Colonic mucosa (tissue), 4 donors: ENCODE measurements around the gene NOX3. TPM values are rescaled to one million over a fixed set of nuclear protein-coding genes. Genes with fewer than 3 reads are reported as not detected.

ENCODE experiments used
- DNase-seq: peaks from one replicate; pipeline ENCODE4 v3.0.0-alpha.2; 2020
- H3K27ac ChIP-seq: fragments of 200-600 bp; one replicate; pipeline ENCODE4 v1.8.0; 2021
- H3K27me3 ChIP-seq: fragments of 200-600 bp; one replicate; pipeline ENCODE4 v1.8.0; 2021
- H3K36me3 ChIP-seq: fragments of 200-600 bp; one replicate; pipeline ENCODE4 v1.8.0; 2021
- H3K4me1 ChIP-seq: fragments of 200-600 bp; one replicate; pipeline ENCODE4 v1.8.0; 2021; ENCODE audit warnings: mild to moderate bottlenecking
- H3K4me3 ChIP-seq: fragments of 200-600 bp; one replicate; pipeline ENCODE4 v1.8.0; 2021
- H3K9ac ChIP-seq, 2 donors: one replicate each; pipeline ENCODE4 v1.7.0; 2013; ENCODE audit warnings: control low read depth in 2 of 2, low read depth in 2 of 2, low read length in 2 of 2
- H3K9me3 ChIP-seq: fragments of 200-600 bp; one replicate; pipeline ENCODE4 v1.8.0; 2021
- intact Hi-C: fragments of 100-400 bp; cut with DNase I; formaldehyde crosslinking; loops from one replicate; pipeline ENCODE4 v1.14.1; 2022
- total RNA-seq, 2 donors: library from RNA; stranded (reverse); fragmentation: NEBNext Ultra II Directional in 1 of 2; extraction: Animal tissue kit (Norgen Biotek cat#: 25700) in 1 of 2; gene quantifications; one replicate each; pipeline ENCODE4 v1.2.1, GENCODE V29; 2021
- TF ChIP-seq, protein P1 (sequence below): fragments of 200-600 bp; IDR thresholded peaks from one replicate; pipeline ENCODE4 v1.8.0; 2022; ENCODE audit warnings: antibody characterized with exemption, mild to moderate bottlenecking
- donor health status: healthy.
- donor health status: DM: no; HTN: no; CAD: no.
- donor health status: DM: no; HTN: no; CAD: no.

The NOX3 gene
- total RNA-seq, 2 donors from 2014 or later = not detected

DNA sequence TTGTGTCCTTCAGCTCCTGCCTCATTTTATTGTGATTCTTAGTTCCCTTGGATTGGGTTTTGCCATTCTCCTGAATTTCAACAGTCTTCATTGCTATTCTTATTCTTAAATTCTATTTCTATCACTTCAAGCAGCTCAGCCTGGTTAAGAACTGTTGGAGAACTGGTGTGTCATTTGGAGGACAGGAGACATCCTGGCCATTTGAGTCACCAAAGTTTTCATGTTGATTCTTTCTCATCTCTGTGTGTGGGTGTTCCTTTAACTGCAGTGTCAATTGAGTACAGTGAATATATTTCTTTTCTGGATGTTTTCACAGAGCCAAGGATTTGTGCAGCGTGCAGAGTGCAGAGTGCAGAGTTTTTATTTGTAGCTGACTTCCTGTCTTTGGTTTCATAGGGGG is 107.8 kb downstream of the NOX3 start:
- H3K9ac ChIP-seq = no peak overlapping the region
- intact Hi-C loops = no loop called here
- no peak overlapping the region for H3K27ac ChIP-seq
- H3K36me3 ChIP-seq = no peaks in the 10 kb centered on the region
- no peaks in the 10 kb centered on the region for H3K27me3 ChIP-seq
- H3K4me1 ChIP-seq = no peaks in the 10 kb centered on the region
- no peaks in the 10 kb centered on the region for H3K9me3 ChIP-seq
- TF ChIP-seq, protein P1, sequence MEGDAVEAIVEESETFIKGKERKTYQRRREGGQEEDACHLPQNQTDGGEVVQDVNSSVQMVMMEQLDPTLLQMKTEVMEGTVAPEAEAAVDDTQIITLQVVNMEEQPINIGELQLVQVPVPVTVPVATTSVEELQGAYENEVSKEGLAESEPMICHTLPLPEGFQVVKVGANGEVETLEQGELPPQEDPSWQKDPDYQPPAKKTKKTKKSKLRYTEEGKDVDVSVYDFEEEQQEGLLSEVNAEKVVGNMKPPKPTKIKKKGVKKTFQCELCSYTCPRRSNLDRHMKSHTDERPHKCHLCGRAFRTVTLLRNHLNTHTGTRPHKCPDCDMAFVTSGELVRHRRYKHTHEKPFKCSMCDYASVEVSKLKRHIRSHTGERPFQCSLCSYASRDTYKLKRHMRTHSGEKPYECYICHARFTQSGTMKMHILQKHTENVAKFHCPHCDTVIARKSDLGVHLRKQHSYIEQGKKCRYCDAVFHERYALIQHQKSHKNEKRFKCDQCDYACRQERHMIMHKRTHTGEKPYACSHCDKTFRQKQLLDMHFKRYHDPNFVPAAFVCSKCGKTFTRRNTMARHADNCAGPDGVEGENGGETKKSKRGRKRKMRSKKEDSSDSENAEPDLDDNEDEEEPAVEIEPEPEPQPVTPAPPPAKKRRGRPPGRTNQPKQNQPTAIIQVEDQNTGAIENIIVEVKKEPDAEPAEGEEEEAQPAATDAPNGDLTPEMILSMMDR = no peak
- DNase-seq = no peak
- no peak overlapping the region for H3K4me3 ChIP-seq

DNA sequence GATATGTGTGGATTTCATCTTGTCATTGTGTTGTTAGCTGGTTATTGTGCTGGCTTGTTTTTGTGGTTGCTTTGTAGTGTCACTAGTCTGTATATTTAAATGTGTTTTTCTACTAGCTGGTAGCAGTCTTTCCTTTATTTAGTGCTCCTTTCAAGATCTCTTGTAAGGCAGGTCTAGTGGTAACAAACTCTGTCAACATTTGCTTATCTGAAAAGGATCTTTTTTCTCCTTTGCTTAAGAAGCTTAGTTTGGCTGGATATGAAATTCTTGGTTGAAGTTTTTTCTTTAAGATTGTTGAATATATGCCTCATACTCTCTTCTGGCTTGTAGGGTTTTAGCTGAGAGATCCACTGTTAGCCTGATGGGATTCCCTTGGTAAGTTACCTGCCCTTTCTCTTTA is 108.7 kb downstream of the NOX3 start:
- H3K9me3 ChIP-seq = no peaks in the 10 kb centered on the region
- no peak overlapping the region for H3K27ac ChIP-seq
- no peaks in the 10 kb centered on the region for H3K36me3 ChIP-seq
- H3K4me3 ChIP-seq = no peak overlapping the region
- H3K9ac ChIP-seq = no peak overlapping the region
- TF ChIP-seq, protein P1 = no peak
- H3K4me1 ChIP-seq = no peaks in the 10 kb centered on the region
- no peaks in the 10 kb centered on the region for H3K27me3 ChIP-seq
- DNase-seq = no peak
- intact Hi-C loops = no loop called here

Other genes starting within 250 kb of the NOX3 start
- gene CLDN20, start 191.8 kb downstream of the NOX3 start, total RNA-seq = not detected
- 10 to 100 TPM; 17.8 to 27.9 TPM for gene TFB1M, start 141.4 kb downstream of the NOX3 start, total RNA-seq